OCI-LY7 (cell line): ENCODE measurements around the gene ABHD11. TPM values are rescaled to one million over a fixed set of nuclear protein-coding genes. Genes with fewer than 3 reads are reported as not detected.

Source experiments
- BruUV-seq: library from RNA; stranded (reverse); fragments of 400-500 nt; replicated peaks from 2 replicates; lab custom pipeline; 2021; lab: Mats Ljungman, UMichigan
- CTCF ChIA-PET: fragments of 300-600 bp; sonication (Branson Sonifier 250); formaldehyde crosslinking; loops from one replicate; lab custom pipeline; 2022; ENCODE audit warnings: antibody characterized with exemption; ENCODE audit not compliant: unreplicated experiment; lab: Charles Lee
- POLR2A ChIA-PET: fragments of 300-600 bp; sonication (Branson Sonifier 250); formaldehyde crosslinking; loops from one replicate; lab custom pipeline; 2022; ENCODE audit warnings: antibody characterized with exemption; lab: Charles Lee
- DNase-seq: peaks from one replicate; pipeline ENCODE4 v3.0.0-alpha.2; 2015; ENCODE audit warnings: low spot score
- H2AFZ ChIP-seq: fragments of 200-600 bp; sonication (generic), shearing (Covaris generic); 2 replicates; pipeline ENCODE4 v1.6.1; 2014; ENCODE audit warnings: mild to moderate bottlenecking, antibody characterized with exemption, low read length, moderate library complexity
- H3K27ac ChIP-seq: fragments of 200-600 bp; sonication (generic); 2 replicates; pipeline ENCODE4 v1.5.1; 2014; ENCODE audit warnings: mixed run types, low read depth, mild to moderate bottlenecking, moderate library complexity, low read length, inconsistent platforms; ENCODE audit not compliant: poor library complexity, severe bottlenecking
- H3K36me3 ChIP-seq: fragments of 200-600 bp; sonication (generic); 2 replicates; pipeline ENCODE4 v1.6.1; 2014; ENCODE audit warnings: mild to moderate bottlenecking, antibody characterized with exemption, low read length, moderate library complexity, mixed read lengths; ENCODE audit not compliant: insufficient read depth
- H3K4me1 ChIP-seq: fragments of 200-600 bp; sonication (generic); 2 replicates; pipeline ENCODE4 v1.5.1; 2014; ENCODE audit warnings: mild to moderate bottlenecking, low read length; ENCODE audit not compliant: insufficient read depth, poor library complexity, severe bottlenecking
- H3K4me2 ChIP-seq: fragments of 200-600 bp; sonication (generic); 2 replicates; pipeline ENCODE4 v1.6.1; 2014; ENCODE audit warnings: mild to moderate bottlenecking, low read length
- H3K4me3 ChIP-seq: fragments of 200-600 bp; sonication (generic); 2 replicates; pipeline ENCODE4 v1.5.1; 2014; ENCODE audit warnings: mild to moderate bottlenecking, low read depth, low read length; ENCODE audit not compliant: poor library complexity, severe bottlenecking
- H3K79me2 ChIP-seq: fragments of 200-600 bp; sonication (generic); 2 replicates; pipeline ENCODE4 v1.6.1; 2016; ENCODE audit warnings: low read depth, mild to moderate bottlenecking, low read length, moderate library complexity, mixed read lengths; ENCODE audit not compliant: insufficient read depth
- H3K9me2 ChIP-seq: fragments of 200-600 bp; sonication (generic); 2 replicates; pipeline ENCODE4 v1.6.1; 2016; ENCODE audit warnings: mild to moderate bottlenecking, low read length, mixed read lengths; ENCODE audit not compliant: insufficient read depth
- H3K9me3 ChIP-seq: fragments of 200-600 bp; sonication (generic); 2 replicates; pipeline ENCODE4 v1.6.1; 2014; ENCODE audit warnings: mild to moderate bottlenecking, mixed run types, low read length, mixed read lengths
- H4K20me1 ChIP-seq: fragments of 200-600 bp; sonication (generic); 2 replicates; pipeline ENCODE4 v1.6.1; 2014; ENCODE audit warnings: mild to moderate bottlenecking, antibody characterized with exemption, low read length, moderate library complexity, mixed read lengths; ENCODE audit not compliant: insufficient read depth
- CTCF ChIP-seq: fragments of 200-600 bp; sonication (generic); conservative IDR thresholded peaks from 2 replicates; pipeline ENCODE4 v1.5.1; 2014; ENCODE audit warnings: mild to moderate bottlenecking, antibody characterized with exemption, low read length, moderate library complexity, mixed read lengths
- EZH2phosphoT487 ChIP-seq: fragments of 200-600 bp; sonication (generic); IDR thresholded peaks from 2 replicates; pipeline ENCODE4 v1.6.1; 2018; ENCODE audit warnings: low read depth, borderline replicate concordance, mild to moderate bottlenecking, mixed run types, antibody characterized with exemption, low read length, moderate library complexity, mixed read lengths
- intact Hi-C: fragments of 100-400 bp; cut with micrococcal nuclease; formaldehyde crosslinking; loops from one replicate; pipeline ENCODE4 v1.10.0; 2022; ENCODE audit not compliant: unreplicated experiment
- total RNA-seq, 2 experiments: library from RNA; depleted of rRNA in 1 of 2; stranded (reverse); fragments of >200 nt in 1 of 2; shearing (Covaris generic) in 1 of 2; gene quantifications; 2 replicates each; pipeline ENCODE4 v1.2.3, GENCODE V29; 2014 to 2022

ABHD11 gene
- total RNA-seq, 2 experiments from 2014 or later = 27.4 to 27.5 TPM

- Histone ChIP-seq H3K36me3 (no peaks in the 10 kb centered on the region), H3K4me2 (no peak overlapping the region), H3K4me1 (no peaks in the 10 kb centered on the region), H3K9me2 (no peaks in the 10 kb centered on the region), H3K27ac (no peak overlapping the region), H2AFZ (no peak overlapping the region), H4K20me1 (no peaks in the 10 kb centered on the region), H3K4me3 (no peak overlapping the region), H3K9me3 (no peaks in the 10 kb centered on the region), H3K79me2 (no peaks in the 10 kb centered on the region)
- intact Hi-C loops = no loop called here
- TF ChIP-seq CTCF = no peak
- TF ChIP-seq EZH2phosphoT487 = no peak
- ChIA-PET CTCF (no interaction called here), POLR2A (interaction anchor here (1.1 kb wide), 1 partner anchor 74 kb away, joined by 3 read pairs; no protein-coding TSS in a partner anchor)
- no peak for DNase-seq
- BruUV-seq = no TSS peak
Observed at GRCh38 chr7:73758581-73759138, 20.1 kb upstream of the ABHD11 start.

GRCh38 chr7:73749931-73750776 lies 11.6 kb upstream of the ABHD11 start:
- H3K4me2 ChIP-seq = no peak overlapping the region
- H2AFZ ChIP-seq = no peak overlapping the region
- no peaks in the 10 kb centered on the region for H3K79me2 ChIP-seq
- no peaks in the 10 kb centered on the region for H4K20me1 ChIP-seq
- no peaks in the 10 kb centered on the region for H3K9me2 ChIP-seq
- H3K4me1 ChIP-seq = no peaks in the 10 kb centered on the region
- no peak overlapping the region for H3K4me3 ChIP-seq
- H3K9me3 ChIP-seq = no peaks in the 10 kb centered on the region
- H3K36me3 ChIP-seq = no peaks in the 10 kb centered on the region
- DNase-seq = no peak
- intact Hi-C loops = no loop called here
- ChIA-PET CTCF (no interaction called here), POLR2A (no interaction called here)
- H3K27ac ChIP-seq = no peak overlapping the region
- TF ChIP-seq CTCF (no peak), EZH2phosphoT487 (no peak)
- BruUV-seq = no TSS peak

- no peaks in the 10 kb centered on the region for H3K9me3 ChIP-seq
- peaks cover 24% of the 10 kb centered on the region for H3K4me1 ChIP-seq
- no TSS peak for BruUV-seq
- no peak for TF ChIP-seq EZH2phosphoT487
- no peak for TF ChIP-seq CTCF
- DNase-seq = no peak
- H3K79me2 ChIP-seq = no peaks in the 10 kb centered on the region
- H3K4me3 ChIP-seq = no peak overlapping the region
- no peak overlapping the region for H3K4me2 ChIP-seq
- POLR2A ChIA-PET = no interaction called here
- no peaks in the 10 kb centered on the region for H3K9me2 ChIP-seq
- no peak overlapping the region for H2AFZ ChIP-seq
- H3K27ac ChIP-seq = no peak overlapping the region
- CTCF ChIA-PET = no interaction called here
- H3K36me3 ChIP-seq = no peaks in the 10 kb centered on the region
- no peaks in the 10 kb centered on the region for H4K20me1 ChIP-seq
- intact Hi-C loops = no loop called here
Observed at GRCh38 chr7:73746378-73746777, 7.8 kb upstream of the ABHD11 start.
